Fibroblast of skin of back (primary cell): ENCODE measurements around the gene FBXL7.

ENCODE experiments used
- DNase-seq: peaks from one replicate; pipeline ENCODE4 v3.0.0-alpha.2; 2013

Gene FBXL7

GRCh38 chr5:15620501-15620900, 120.5 kb downstream of the FBXL7 start:
- DNase-seq, result peak; percentile 89

DNA sequence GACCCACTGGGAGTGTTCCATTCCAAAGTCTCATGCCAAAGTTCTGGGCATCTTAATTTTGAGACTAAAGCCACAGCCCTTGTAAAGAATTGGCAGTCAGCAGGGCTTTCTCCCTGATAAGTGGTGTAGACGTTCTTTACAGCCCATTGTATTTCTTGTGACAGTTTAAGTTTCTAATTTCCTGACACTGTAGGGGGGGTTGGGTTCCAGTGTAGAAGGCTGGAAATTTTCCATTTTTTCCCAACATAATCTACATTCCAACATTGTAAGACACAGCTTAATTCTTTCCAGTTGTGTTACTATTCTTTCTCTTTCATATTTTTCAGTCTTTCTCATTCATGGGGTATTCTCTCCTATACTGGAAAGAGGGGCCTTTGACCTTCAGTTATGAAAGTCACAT, 121.1 kb downstream of the FBXL7 start:
- peak; percentile 86 for DNase-seq

DNA sequence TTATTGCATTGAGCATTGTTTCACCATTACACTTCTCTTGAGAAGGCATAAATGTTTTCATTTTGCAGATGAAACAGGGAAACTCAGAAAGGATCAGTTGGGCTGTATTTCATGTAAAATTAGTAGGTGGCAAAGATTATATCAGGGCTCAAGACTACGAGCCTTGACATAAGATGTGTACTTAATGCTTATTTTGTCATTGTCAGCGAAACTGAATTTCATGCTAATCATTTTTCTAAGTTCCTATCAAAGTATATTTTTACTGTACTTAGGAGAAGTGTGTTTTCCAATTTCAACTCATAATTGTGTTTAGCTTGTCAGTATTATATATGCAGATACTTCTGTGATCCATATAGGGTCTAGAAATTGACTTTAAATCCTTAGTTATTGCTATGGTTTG, 123.8 kb downstream of the FBXL7 start:
- DNase-seq, result no peak

DNA sequence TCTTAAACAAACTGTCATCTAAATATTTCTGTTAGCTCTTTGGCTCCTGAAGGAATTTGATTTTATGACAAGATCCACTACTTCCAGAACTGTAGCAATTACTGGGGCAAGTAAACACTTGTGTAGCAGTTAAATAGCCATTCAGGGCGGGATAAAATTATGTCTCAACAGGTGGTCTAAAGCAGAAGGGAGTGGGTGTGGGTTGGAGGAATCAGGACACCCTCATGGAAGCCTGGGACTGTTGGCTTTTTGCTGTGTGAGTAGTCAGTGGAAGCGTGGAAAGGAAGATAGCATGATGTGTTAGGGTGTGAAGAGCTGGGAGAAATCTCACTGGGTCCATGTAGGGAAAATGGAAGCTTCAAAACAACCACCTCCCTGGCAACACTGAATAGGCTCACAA, 127.1 kb downstream of the FBXL7 start:
- DNase-seq, result no peak

- DNase-seq, result no peak
Observed at GRCh38 chr5:15627647-15628046, 127.7 kb downstream of the FBXL7 start.

DNA sequence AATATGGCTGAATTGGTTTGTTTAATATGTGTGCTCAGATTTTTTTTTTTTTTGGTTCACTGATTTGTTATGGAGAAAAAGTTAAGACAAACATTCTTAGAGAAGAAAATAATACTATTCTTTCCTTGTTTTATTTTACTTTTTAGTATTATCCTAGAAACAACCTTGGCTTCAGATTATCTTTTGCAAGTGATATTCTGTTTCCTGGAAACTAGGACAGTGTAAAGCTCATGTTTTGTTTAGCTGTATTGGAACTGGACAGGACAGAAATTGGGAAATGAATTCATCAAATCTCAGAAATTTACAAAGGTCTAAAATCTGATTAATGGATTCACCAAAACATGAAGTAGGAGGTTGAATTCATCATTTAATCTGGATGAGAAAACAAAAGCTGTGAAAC, 130.5 kb downstream of the FBXL7 start:
- no peak for DNase-seq

- DNase-seq, result peak; percentile 48
Observed at GRCh38 chr5:15634591-15635288, 134.8 kb downstream of the FBXL7 start.

- DNase-seq, result no peak
Observed at GRCh38 chr5:15635289-15635616, 135.3 kb downstream of the FBXL7 start.

- no peak for DNase-seq
Observed at GRCh38 chr5:15637345-15637744, 137.4 kb downstream of the FBXL7 start.

- no peak for DNase-seq
Observed at GRCh38 chr5:15637886-15638285, 137.9 kb downstream of the FBXL7 start.

- no peak for DNase-seq
Observed at GRCh38 chr5:15638296-15638695, 138.3 kb downstream of the FBXL7 start.

- DNase-seq, result no peak
Observed at GRCh38 chr5:15639288-15639687, 139.3 kb downstream of the FBXL7 start.

DNA sequence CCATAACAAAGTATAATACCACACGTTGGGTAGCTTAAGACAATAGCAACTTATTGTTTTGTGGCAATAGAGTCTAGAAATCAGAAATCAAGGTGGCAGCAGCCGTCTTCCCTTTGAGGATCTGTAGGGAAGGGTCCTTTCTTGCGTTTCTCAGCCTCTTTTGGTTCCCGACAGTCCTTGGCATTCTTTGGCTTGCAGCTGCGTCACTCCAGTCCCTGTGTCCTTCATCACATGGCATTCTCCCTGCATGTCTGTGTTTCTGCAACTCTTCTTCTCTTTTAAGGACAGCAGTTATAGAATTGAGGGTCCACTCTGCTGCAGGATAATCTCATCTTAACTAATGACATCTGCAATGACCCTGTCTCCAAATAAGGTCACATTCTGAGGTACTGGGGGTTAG, 140.1 kb downstream of the FBXL7 start:
- no peak for DNase-seq

DNA sequence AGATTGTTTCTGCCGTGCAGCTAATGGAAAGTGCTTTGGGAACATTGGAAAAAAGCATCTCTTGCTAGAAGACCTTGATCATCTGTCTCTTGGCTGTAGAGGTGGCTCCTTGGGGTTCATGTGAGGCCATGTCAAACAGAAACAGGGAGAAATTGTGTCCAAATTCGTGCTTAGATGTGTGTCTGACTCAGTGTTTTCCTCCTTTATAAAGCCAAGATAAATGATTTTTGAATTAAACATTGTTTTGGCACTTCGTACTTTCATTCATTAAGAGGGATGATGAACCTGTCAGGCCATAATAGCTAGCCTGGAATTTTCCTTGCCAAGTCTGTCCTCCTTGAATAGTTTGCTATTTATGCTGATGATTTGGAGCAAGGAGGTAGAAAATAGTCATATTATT, 143.8 kb downstream of the FBXL7 start:
- no peak for DNase-seq

DNA sequence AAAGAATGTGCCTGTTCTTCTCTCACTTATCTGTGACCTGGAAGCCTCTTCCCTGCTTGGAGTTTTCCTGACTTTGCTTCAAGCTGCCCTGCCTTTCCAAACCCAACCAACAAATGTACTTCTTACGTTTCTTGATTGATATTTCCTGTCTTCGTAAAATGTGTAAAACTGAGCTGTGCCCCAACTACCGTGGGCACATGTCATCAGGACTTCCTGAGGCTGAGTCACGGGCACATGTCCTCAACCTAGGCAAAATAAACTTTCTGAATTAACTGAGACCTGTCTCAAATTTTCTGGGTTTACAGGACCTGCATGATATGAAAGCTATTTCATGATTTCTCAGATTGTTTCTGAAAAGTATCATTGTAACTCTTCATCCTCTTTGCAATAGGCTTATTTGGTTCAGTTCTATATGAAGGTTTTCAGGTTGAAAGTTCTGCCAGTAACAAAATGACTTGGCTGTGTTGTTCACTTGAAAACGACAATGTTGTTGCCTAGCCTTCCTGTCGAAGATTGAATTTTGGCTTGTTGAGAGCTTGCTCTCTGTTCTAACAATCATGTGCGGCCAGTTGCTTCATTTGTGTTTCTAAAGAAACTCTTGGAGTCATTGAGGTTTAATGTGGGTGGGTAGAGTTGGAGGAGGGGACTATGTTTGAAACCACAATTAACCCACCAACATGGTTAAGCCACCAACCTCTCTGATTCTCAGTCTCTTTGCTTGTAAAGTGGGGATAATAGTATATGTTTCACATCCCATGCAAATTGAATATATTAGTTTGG, 145.6 kb downstream of the FBXL7 start:
- peak; percentile 25 for DNase-seq

DNA sequence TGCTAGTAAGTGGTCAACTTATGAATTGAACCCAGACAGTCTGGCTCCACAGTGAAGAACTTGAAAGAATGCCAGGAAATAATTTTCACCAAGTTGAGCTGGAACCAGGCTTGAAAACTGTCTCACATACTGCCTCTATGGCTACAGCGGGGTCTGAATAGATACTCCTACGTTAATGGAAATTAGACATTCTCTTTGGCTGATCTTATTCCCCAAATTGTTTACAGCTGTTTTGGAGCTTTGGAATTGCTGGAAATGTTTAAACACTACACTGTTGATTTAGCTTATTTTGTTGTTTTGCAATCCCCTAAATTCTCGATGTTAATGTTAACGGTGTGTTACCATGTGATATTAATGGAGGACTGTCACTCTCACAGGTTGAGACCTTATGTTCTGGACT, 146.4 kb downstream of the FBXL7 start:
- no peak for DNase-seq

- no peak for DNase-seq
Observed at GRCh38 chr5:15647251-15647650, 147.3 kb downstream of the FBXL7 start.

DNA sequence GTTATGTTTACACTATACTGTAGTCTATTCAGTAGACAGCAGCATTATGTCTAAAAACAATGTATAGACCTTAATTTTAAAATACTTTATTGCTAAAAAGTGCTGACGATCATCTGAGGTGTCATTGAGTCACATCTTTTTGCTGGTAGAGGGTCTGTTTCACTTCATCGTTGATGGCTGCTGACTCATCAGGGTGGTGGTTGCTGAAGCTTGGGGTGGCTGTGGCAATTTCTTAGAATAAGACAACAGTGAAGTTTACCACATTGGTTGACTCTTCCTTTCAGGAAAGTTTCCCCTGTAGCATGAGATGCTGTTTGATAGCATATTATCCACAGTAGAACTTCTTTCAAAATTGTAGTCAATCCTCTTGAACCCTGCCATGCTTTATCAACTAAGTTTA, 150.3 kb downstream of the FBXL7 start:
- DNase-seq, result peak; percentile 20

- DNase-seq, result no peak
Observed at GRCh38 chr5:15654779-15655178, 154.8 kb downstream of the FBXL7 start.

DNA sequence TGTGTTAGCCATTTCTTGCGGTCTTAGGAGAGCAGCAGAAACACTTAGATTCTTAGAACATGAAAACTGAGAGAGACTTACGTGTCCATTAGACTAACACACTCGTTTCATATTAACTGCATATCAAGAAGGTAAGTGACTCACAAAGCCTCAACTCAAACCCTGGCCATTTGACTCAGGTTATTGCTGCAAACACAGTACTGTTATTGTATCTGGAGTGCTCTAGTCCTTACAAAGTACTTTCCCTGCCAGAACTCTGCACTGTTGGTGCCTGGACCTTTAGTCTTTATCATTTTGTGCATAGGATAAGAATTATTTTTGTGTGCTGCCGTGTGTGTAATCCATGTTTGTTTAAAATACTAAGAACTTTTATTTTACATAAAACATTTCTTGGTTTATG, 155.7 kb downstream of the FBXL7 start:
- no peak for DNase-seq

DNA sequence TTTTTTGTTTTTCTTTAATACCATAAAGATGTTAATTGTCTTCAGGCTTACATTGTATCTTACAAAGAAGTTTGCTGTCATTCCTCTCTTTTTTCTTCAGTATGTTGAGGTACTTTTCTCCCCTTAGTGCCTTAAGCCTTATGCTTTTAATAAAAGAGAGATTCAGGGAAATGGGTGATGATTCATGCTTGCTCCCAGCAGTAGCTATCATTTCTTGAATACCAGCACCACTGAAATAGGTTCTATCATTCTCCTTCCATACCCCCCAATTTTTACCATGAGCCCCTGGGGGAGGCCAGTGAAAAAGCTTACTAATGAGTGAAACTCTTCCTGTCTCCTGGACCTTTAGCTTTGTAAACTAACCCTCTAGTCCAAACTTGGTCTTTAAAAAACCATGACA, 165.0 kb downstream of the FBXL7 start:
- peak; percentile 75 for DNase-seq

GRCh38 chr5:15669826-15670225, 169.8 kb downstream of the FBXL7 start:
- no peak for DNase-seq

DNA sequence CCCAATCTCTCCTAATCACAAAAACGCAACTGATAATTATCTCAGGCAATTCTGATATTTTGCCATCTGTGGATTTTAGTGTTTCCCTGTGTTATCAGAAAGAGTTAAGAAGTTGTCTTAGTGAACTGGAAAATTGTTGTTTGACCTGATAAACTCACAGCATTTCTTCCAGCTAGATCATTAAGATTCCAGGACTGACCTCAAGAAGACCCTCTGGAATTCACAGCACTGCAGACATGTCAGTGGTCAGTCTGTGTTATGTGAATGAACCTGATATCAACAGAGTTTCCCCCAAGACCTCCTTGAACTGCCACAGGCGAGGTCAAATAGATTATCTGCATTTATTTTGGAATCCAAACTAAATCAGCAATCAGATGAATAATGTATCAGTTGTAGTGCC, 174.7 kb downstream of the FBXL7 start:
- no peak for DNase-seq

DNA sequence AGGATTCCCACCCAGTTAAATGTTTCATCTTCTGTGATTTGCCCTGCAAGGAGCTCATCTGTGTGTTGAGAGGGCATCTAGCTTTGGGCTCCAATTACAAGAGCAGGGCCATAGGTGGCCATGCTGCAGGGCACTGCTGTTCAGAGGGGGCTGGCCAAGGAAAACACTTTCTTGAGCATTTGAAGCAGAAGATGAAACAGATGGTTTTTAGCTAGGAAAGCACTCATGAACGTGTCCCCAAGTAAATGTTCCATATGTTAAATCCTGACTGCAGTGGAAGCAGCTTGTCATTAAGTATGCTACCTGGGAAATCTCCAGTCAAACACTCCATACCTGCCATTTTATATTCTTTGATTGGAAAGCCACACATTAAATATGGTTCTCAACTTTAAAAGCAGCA, 176.6 kb downstream of the FBXL7 start:
- DNase-seq, result no peak

DNA sequence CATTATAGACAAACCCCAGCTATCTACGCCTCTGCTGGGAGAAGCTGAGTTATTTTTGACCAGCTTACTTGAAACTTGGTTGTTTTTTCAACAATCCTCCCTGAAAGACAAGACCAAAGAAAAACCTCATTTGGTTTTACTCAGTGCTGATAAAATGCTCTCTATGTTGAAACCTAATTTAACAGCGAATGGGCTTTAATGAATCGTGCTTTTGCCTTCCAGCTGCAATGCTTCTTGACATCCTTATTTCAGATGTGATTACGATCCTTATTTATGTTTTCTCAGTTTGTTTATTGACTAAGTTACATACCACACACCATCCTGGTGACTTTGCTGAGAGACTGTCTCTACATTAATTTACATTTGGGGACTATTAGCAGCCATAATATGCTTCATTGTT, 179.2 kb downstream of the FBXL7 start:
- DNase-seq, result no peak
